K562 (cell line): Measurements from ENCODE around the gene FAM161A. TPM values are rescaled to one million over a fixed set of nuclear protein-coding genes. Genes with fewer than 3 reads are reported as not detected.

Experiments
- ARID1B ChIP-seq: fragments of 450-650 bp; IDR thresholded peaks from 2 replicates; pipeline ENCODE4 v1.6.1; 2016; ENCODE audit warnings: antibody characterized with exemption, mild to moderate bottlenecking, inconsistent platforms
- ATF1 ChIP-seq, 2 experiments: fragments of 450-650 bp in 1 of 2; IDR thresholded peaks; 2 replicates each; pipeline ENCODE4 v1.6.1; 2016; ENCODE audit warnings: missing compliant biosample characterization in 1 of 2, missing genetic modification characterization in 1 of 2
- BDP1 ChIP-seq: IDR thresholded peaks from 3 replicates; pipeline ENCODE4 v1.6.1; 2011; ENCODE audit not compliant: insufficient read length, insufficient read depth
- CHCHD3 ChIP-seq: fragments of 250-450 bp; sonication (Bioruptor Pico); IDR thresholded peaks from 2 replicates; pipeline ENCODE4 v2.1.2; 2022; ENCODE audit warnings: mild to moderate bottlenecking
- E2F6 ChIP-seq, 2 experiments: IDR thresholded peaks; 2 replicates each; pipeline ENCODE4 v1.6.1; 2011; ENCODE audit warnings: borderline replicate concordance in 1 of 2, control low read depth in 1 of 2, low read depth in 1 of 2, low read length in 1 of 2, mild to moderate bottlenecking in 1 of 2, mixed read lengths in 1 of 2, moderate library complexity in 1 of 2; ENCODE audit not compliant: insufficient read depth in 1 of 2, insufficient read length in 1 of 2, poor library complexity in 1 of 2, severe bottlenecking in 1 of 2; ENCODE audit errors: extremely low read depth in 1 of 2
- EP300 ChIP-seq: IDR thresholded peaks from 2 replicates; pipeline ENCODE4 v1.6.1; 2012; ENCODE audit warnings: low read length, improper control_type of control experiment
- ETS1 ChIP-seq: conservative IDR thresholded peaks from 2 replicates; pipeline ENCODE4 v1.6.1; 2011; ENCODE audit warnings: low read depth, mild to moderate bottlenecking, low read length; ENCODE audit not compliant: control insufficient read depth
- FOXJ3 ChIP-seq: sonication (generic); formaldehyde crosslinking; IDR thresholded peaks from 2 replicates; pipeline ENCODE4 v1.4.0; 2020; ENCODE audit warnings: mild to moderate bottlenecking, missing genetic modification reagents
- HBP1 ChIP-seq: fragments of 450-650 bp; formaldehyde crosslinking; IDR thresholded peaks from 2 replicates; pipeline ENCODE4 v1.4.0; 2022; ENCODE audit warnings: missing genetic modification characterization
- HMGXB4 ChIP-seq: sonication (generic); formaldehyde crosslinking; IDR thresholded peaks from 2 replicates; pipeline ENCODE4 v1.8.1; 2023; ENCODE audit warnings: mild to moderate bottlenecking, missing genetic modification reagents
- IRF2 ChIP-seq: sonication (generic); formaldehyde crosslinking; IDR thresholded peaks from 2 replicates; pipeline ENCODE4 v1.8.1; 2022; ENCODE audit warnings: mild to moderate bottlenecking, missing genetic modification reagents
- KDM4B ChIP-seq, 2 experiments: fragments of 450-650 bp in 1 of 2; sonication (generic) in 1 of 2; IDR thresholded peaks; 2 replicates each; pipeline ENCODE4 v1.6.1; 2016 to 2017; ENCODE audit warnings: borderline replicate concordance in 2 of 2, antibody characterized with exemption in 1 of 2, low read depth in 1 of 2, mild to moderate bottlenecking in 1 of 2
- KLF1 ChIP-seq: fragments of 450-650 bp; IDR thresholded peaks from 2 replicates; pipeline ENCODE4 v1.6.1; 2016; ENCODE audit warnings: missing genetic modification characterization, missing compliant biosample characterization
- MAZ ChIP-seq, 2 experiments: fragments of 450-650 bp in 1 of 2; sonication (generic) in 1 of 2; formaldehyde crosslinking; IDR thresholded peaks in 1 of 2; conservative IDR thresholded peaks in 1 of 2; 2 replicates each; pipeline versions ENCODE4 v1.4.0 to v1.5.0; 2020; ENCODE audit warnings: mild to moderate bottlenecking in 1 of 2, missing genetic modification reagents in 1 of 2
- MXD1 ChIP-seq: fragments of 250-450 bp; sonication (Bioruptor Pico); IDR thresholded peaks from 2 replicates; pipeline ENCODE4 v1.8.0; 2021; ENCODE audit warnings: borderline replicate concordance, mild to moderate bottlenecking, moderate library complexity; ENCODE audit not compliant: poor library complexity, severe bottlenecking
- RBM34 ChIP-seq: fragments of 200-400 bp; formaldehyde crosslinking; IDR thresholded peaks from 2 replicates; pipeline ENCODE4 v1.6.1; 2018; ENCODE audit warnings: low read length, borderline replicate concordance; ENCODE audit not compliant: insufficient read depth
- RFX5 ChIP-seq: IDR thresholded peaks from 2 replicates; pipeline ENCODE4 v1.6.1; 2011; ENCODE audit warnings: low read depth, mild to moderate bottlenecking, improper control_type of control experiment, low read length
- ZNF224 ChIP-seq: sonication (generic); formaldehyde crosslinking; IDR thresholded peaks from 2 replicates; pipeline ENCODE4 v1.8.0; 2022; ENCODE audit warnings: mild to moderate bottlenecking, missing genetic modification reagents
- ZNF232 ChIP-seq: sonication (generic); formaldehyde crosslinking; IDR thresholded peaks from 2 replicates; pipeline ENCODE4 v1.8.0; 2022; ENCODE audit warnings: mild to moderate bottlenecking, missing genetic modification reagents
- ZNF695 ChIP-seq: fragments of 450-650 bp; formaldehyde crosslinking; IDR thresholded peaks from 2 replicates; pipeline ENCODE4 v1.4.0; 2020; ENCODE audit warnings: mild to moderate bottlenecking, moderate library complexity
- polyA plus RNA-seq, 8 experiments: library from polyadenylated mRNA; depleted of rRNA in 4 of 8; stranded (reverse) in 5 of 8; unstranded in 3 of 8; fragments of >200 nt; fragmentation: Nextera tagmentation in 2 of 8; fragmentation: Illumina TruSeq in 1 of 8; extraction: Ambion mirVana in 2 of 8; extraction: Trizol in 1 of 8; gene quantifications; 2 replicates each; pipeline versions ENCODE4 v1.2.1 to v1.2.3, GENCODE V29; 2011 to 2014; ENCODE audit warnings: inconsistent platforms in 1 of 8, missing spikeins in 1 of 8
- total RNA-seq, 7 experiments: library from RNA; depleted of rRNA in 6 of 7; stranded (reverse); fragments of >200 nt in 6 of 7; fragmentation: Illumina TruSeq in 2 of 7; extraction: Trizol in 2 of 7; gene quantifications; 2 replicates each; pipeline versions ENCODE4 v1.2.1 to v1.2.3, GENCODE V29; 2011 to 2021; ENCODE audit warnings: low replicate concordance in 1 of 7

Gene FAM161A
- total and polyA plus RNA-seq, 9 of the 15 experiments (the other 6 are each of a cell fraction or from before 2014, with no cell fraction given) = 0.27 to 1.4 (median 0.80) TPM

GRCh38 chr2:61888267-61889055 is 34.6 kb upstream of the FAM161A start, which contains the start of gene CCT4 (continued):
- TF ChIP-seq ZNF695 (CRISPR knock-in tag) (no peak), CHCHD3 (CRISPR knock-in tag) (no peak), ETS1 (no peak), IRF2 (CRISPR knock-in tag) (no peak), HBP1 (CRISPR knock-in tag) (0 out of 2 replicates have a peak, but pooled peaks have one; percentile 74), ARID1B (peak; percentile 34; the same call in 1 of the 2 replicates), KLF1 (tag) (no peak), HMGXB4 (0 out of 2 replicates have a peak, but pooled peaks have one; percentile 73), FOXJ3 (no peak), MAZ (CRISPR knock-in tag; conservative IDR thresholded peaks at IDR 0.05 in 1 of 2, IDR thresholded peaks at IDR 0.05 in 1 of 2) (peak; percentile 80 to 89; a peak in 2 of 4 replicates), BDP1 (no peak), E2F6 (IDR thresholded peaks at IDR 0.05; ENCODE audit: borderline replicate concordance in 1 of 2, extremely low read depth in 1 of 2, insufficient read depth in 1 of 2, insufficient read length in 1 of 2, low read depth in 1 of 2, low read length in 1 of 2, poor library complexity in 1 of 2, severe bottlenecking in 1 of 2) (peak; percentile 60 to 62), ZNF232 (CRISPR knock-in tag) (no peak), ZNF224 (no peak), RFX5 (no peak), MXD1 (CRISPR knock-in tag) (peak; percentile 79), ATF1 (CRISPR knock-in tag; IDR thresholded peaks at IDR 0.05) (peak; percentile 97), ATF1 (tag; IDR thresholded peaks at IDR 0.05) (peak; percentile 100), EP300 (no peak; the same call in 1 of the 2 replicates), RBM34 (no peak), KDM4B (IDR thresholded peaks at IDR 0.05; ENCODE audit: borderline replicate concordance in 2 of 2, low read depth in 1 of 2) (peak in 1 of 2 experiments; percentile 51; a peak in 1 of 4 replicates)
